ENCODE results near the gene PNPLA2.

DNA sequence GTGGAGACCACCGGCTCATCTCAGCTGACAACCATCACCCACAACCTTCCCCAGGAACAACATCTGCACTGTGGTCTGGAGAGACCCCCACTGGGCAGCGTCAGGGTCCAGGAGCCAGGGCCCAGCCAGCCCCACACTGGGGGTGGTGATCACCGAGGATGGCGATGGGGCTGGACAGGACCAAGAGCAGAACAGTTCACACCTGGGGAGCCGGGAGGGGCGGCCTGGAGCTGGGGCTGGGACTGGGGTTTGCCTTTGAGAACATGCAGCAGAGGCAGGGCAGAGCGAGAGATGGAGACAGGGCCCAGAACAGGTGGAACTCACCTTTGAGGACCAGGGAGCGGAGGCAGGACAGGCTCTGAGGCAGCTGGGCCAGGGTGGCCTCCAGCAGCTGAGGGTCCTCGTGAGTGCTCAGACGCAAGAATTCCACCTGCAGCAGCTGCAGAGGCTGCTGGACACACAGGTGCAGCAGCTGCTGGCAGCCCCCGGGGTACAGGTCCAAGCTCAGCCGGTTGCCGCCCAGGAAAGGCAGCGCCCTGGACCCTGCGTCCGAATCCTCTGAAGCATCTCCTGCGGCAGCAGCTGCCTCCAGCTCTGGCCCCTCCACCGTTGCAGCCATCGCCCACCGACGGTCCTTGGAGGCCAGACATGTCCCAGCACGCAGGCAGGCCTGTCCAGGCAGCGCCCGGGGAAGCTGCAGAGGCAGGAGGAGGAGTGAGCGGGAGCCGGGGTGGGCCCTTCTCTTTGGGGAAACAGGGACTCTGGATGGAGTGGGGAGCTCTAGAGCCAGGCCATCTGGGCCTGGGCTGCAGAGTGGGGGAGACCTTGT is 14.7 kb upstream of the PNPLA2 start:
- TF ChIP-seq, protein P1, sequence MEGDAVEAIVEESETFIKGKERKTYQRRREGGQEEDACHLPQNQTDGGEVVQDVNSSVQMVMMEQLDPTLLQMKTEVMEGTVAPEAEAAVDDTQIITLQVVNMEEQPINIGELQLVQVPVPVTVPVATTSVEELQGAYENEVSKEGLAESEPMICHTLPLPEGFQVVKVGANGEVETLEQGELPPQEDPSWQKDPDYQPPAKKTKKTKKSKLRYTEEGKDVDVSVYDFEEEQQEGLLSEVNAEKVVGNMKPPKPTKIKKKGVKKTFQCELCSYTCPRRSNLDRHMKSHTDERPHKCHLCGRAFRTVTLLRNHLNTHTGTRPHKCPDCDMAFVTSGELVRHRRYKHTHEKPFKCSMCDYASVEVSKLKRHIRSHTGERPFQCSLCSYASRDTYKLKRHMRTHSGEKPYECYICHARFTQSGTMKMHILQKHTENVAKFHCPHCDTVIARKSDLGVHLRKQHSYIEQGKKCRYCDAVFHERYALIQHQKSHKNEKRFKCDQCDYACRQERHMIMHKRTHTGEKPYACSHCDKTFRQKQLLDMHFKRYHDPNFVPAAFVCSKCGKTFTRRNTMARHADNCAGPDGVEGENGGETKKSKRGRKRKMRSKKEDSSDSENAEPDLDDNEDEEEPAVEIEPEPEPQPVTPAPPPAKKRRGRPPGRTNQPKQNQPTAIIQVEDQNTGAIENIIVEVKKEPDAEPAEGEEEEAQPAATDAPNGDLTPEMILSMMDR (IDR thresholded peaks at IDR 0.05) = no peak
- no peak for TF ChIP-seq POLR2A (IDR thresholded peaks at IDR 0.05)
